Measurements from ENCODE around the gene CDH23.

DNA sequence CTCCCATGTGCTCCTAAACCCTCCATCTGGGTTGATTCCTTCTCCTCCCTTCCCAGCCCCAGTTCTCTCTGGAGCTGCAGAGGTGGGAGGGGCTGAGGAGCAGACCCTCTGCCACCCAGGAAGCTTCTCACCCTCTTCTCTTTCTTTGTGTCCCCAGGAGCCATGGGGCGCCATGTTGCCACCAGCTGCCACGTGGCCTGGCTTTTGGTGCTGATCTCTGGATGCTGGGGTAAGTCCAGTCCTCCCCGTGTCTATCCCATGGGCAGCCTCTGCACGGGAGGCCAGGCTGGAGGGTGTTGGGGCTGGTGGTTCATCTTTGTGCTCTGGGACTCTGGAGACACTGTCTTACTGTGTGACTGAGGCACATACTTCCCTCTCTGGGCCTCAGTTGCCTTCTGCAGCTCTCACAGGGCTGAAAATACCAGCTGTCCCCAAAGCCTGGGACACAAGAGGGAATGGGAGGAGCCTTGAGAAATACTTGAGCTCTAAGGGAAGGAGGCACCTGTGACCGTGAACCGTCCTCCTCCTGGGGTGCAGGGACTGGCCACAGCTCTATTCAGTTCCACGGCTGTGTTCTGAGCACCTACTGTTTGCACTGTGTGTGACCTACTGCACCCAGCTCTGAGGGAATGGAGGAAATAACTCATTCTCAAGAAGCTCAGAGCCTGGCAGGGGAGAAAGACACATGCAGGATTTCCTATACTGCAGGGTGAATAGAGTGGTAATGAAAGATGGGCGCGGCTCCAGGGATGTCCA, 43.1 kb downstream of the CDH23 start:
- no peak for TF ChIP-seq EZH2 (IDR thresholded peaks at IDR 0.05; ENCODE audit: borderline replicate concordance, insufficient read depth, low read depth, low read length, poor library complexity, severe bottlenecking)
- TF ChIP-seq, protein P1, sequence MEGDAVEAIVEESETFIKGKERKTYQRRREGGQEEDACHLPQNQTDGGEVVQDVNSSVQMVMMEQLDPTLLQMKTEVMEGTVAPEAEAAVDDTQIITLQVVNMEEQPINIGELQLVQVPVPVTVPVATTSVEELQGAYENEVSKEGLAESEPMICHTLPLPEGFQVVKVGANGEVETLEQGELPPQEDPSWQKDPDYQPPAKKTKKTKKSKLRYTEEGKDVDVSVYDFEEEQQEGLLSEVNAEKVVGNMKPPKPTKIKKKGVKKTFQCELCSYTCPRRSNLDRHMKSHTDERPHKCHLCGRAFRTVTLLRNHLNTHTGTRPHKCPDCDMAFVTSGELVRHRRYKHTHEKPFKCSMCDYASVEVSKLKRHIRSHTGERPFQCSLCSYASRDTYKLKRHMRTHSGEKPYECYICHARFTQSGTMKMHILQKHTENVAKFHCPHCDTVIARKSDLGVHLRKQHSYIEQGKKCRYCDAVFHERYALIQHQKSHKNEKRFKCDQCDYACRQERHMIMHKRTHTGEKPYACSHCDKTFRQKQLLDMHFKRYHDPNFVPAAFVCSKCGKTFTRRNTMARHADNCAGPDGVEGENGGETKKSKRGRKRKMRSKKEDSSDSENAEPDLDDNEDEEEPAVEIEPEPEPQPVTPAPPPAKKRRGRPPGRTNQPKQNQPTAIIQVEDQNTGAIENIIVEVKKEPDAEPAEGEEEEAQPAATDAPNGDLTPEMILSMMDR (IDR thresholded peaks at IDR 0.05), result no peak
